Effector CD8-positive, alpha-beta T cell (primary cell): ENCODE results near the gene ZNF182.
"Not testable (repeated sequence)": the region's sequence is repeated elsewhere in the genome, so short reads cannot be mapped to it uniquely, and the experiment has no call there.

Source experiments
- DNase-seq: peaks from one replicate; lab custom pipeline; 2025; lab: John Stamatoyannopoulos, UW
- total RNA-seq, 4 experiments: gene quantifications; one replicate each; lab custom pipeline; 2026; lab: John Stamatoyannopoulos, UW

ZNF182 gene
- 23.3 to 39.5 (median 28.6) reads per million in 4 experiments for total RNA-seq

DNA sequence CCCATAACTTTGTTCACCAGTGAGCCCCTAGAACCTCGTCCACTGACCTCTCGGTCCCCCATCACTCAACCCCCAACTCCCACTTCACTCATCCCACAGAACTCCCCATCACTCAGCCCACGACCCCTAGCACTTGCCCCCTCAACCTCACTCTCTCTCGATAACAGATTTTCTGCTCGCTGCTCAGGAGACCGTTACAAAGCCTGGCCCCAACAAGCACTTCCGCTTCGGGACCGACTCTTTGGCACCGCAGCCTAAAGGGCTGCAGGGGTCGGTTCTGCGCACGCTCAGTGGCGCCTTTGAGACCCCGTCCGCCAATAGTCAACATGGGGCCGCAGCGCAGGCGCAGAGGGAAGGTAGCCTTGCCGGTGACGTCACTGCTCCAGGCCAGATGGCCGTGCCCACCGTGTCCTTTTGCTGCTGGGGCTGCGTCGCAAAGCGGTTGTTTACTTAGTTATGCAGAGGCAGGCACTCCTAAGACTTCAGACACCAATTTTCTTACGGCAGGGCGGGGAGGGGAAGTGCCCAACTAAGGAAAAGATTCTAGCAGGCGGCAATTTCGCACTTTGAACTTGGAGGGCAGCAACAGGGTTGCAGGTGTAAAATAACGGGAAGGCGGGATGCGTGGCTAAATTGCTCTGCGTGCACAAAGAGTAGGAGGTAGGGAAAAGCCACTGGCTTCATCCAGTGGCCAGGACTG is at the start of gene ZNF182:
TSS of gene ZNF182 (minus strand) at position 232 of the 700 bp plus-strand sequence. CDS start 1,380 bp downstream, outside the sequence.
- DNase-seq: peak; percentile 90

DNA sequence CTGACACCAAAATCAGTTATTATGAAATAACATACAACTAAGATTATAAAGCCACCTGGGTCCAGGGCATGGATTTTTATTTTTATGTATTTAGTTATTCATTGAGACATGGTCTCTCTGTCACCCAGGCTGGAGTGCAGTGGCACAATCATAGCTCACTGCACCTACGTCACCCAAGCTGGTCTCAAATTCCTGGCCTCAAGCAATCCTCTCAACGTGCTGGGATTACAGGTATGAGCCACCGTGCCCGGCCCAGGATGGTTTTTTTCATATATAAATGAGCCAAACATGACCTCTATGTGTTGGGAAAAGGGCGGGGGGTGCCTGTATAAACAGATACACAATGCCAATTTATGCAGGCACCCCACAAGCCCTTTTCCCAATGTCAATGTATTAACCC is 43.1 kb upstream of the ZNF182 start:
- no peak for DNase-seq

DNA sequence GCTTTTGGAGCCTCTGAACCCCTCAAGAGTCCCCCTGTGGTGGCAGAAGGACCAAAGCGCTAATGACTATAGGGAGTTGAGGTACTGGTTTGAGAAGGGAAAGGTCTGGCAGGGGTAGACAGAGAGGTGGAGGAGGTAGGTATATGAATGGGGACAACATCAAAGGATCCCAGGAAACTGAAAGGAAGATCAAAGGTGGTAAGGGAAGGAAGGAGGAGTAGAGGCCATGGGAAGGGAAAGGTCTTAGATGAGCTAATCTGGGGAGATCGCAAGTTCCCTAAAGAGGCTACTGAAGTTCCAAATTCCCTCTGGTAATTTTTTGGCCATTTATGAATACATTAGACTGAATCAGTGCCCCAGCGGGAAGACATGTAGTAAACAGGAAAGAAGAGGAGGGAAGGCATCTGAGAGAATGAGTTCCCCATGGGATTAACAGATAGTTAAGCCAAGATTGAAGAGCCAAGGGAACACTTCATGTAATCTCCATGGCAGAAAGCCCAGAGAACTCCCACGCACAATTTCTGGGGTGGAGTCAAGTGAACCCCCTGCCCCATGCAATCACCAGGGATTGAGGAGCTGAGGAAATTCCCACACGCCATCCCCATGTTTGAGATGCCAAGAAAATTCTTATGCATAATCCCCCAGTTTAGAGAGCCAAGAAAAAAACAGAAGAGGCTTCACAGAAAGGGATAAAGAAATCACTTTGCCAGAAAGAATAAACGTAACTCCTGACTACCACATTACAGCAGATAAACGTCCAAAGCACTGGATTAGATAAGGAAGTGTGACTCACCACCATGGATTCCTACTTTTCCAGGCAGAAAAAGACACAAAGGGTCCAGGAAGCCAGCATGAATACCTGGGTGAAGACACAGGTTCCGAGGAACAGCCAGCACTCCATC is 41.9 kb upstream of the ZNF182 start:
- DNase-seq: no peak

DNA sequence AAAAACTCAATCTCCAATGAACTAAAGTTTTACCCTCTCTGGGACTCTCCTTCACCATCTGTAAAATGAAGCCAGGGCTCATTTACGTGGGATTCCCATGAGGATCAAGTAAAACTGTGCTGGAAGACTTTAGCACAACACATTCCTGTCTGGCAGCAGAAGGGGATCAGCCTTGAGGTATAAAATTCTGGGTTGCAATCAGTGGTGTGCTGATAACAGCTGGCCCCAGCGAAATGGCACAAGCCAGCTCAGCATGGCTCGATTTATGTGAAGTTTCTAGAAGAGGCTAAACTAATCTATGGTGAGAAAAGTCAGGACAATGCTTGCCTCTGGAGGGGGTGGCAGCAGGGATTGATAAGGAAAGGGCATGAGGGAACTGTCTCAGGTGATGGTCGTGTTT is 39.3 kb upstream of the ZNF182 start:
- no peak for DNase-seq

DNA sequence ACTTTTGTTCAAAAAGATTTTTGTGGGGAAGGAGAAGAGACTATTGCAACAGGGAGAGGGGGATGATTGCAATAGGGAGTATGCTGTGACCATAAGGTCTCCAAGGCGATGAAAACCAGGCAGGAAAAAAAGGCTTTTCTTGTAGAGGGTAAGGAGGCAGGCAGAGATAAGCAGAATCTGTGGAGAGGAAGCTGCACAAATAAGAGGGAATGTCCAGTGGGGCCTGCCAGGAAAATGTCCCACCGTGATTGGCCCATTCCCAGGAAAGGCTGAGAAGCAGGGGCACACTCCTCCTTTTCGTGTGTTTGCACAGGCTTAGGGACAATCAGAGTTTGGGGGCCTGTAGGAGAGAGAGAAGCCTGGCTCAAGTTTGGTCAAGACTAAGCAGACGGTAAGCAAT is 32.1 kb upstream of the ZNF182 start:
- DNase-seq: no peak

DNA sequence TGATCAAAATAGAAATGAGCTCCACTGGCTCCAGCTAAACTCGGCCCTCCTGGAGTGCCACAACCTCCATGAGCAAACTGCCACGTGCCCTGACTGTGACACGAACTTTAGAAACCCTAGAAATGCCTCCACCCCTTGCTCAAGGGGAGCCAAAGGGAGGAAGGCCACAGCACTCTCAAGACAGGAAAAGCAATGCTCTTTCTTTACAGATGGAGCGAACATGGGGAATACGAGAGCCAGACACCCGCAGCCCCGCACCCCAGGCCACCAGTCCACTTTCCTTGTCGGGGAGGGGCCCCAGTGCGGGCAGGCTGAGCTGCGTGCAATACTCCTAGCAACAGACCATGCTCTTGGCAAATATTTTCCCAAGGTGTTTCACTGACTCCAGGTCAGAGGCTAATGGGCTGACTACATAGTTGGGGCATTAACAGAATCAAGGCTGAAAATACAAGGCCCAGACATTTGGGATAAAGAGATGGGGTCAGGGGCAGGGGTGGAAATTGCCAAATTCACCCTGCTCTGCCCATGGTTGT is 26.9 kb upstream of the ZNF182 start:
- DNase-seq: not testable (repeated sequence)

DNA sequence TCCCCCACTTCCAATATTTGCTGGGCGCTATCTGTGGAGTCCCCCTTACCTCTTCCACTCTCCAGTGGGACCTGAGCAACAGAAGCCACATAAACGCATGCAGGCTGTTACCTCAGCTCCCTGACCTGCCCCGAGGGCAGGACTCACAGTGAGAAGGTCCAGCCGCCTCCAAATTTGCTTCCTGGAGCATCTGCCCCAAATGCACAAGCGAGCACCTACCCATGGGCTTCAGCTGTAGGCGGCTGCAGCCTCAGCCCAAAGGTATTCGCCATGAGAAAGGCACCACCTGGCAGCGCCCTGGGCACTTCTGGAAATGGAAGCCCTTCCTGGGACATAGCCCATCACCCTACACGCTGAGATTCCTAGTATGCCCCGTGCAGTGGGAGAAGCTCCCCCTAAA is 26.4 kb upstream of the ZNF182 start:
- no peak for DNase-seq

DNA sequence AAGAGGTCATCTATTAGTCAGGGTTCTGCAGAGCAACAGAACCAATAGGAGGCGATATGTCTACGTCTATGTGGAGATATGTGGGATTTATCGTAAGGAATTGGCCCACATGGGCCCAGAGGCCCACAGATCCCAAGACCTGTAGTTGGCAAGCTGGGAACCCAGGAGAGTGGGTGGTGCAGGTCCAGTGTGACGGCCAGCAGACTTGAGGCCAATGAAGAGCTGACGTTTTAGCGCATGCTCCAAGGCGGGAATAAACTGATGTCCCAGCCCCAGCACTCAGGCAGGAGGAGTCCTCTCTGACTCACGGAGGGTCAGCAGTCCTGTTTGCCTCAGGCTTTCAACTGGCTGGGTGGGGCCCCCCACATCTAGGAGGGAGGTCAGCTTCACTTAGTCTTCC is 24.3 kb upstream of the ZNF182 start:
- no peak for DNase-seq

DNA sequence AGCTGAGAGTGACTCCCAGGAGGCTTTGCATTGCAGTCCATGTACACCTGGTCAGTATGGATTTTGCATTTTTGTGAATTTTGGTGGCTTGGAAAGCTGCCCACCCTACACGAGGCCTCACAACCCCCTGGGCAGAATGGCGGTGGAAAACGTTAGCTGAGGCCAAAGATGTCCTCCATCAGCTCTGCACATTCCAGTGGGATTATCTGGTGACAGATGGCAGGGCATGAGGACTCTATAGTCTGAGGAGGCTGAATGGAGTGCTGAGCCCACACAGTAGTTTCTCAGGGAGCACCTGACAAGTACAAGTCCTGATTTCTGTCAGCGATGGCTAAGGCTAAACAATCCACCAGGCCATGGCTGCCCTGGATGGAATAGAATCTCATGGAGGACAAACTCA is 23.8 kb upstream of the ZNF182 start:
- DNase-seq: not testable (repeated sequence)

DNA sequence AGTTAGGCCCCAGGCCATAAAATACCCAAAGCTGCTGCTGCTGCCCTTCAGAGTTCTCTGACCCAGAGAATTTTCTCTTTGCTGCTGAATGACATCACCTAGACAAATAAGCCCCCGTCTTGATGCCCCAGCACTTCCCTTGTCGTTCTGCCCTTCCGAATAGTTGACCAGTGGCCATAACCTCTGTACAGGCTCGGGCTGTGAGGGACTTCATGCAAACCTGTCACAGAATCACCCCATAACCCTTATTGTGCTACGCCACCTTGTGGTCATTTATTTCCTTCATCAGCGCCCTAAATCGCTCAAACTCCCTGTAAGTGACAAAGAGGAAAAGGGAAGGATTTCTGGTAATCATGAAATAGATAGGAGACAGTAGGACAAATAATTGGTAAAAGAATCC is 21.8 kb upstream of the ZNF182 start:
- DNase-seq: peak; percentile 1

DNA sequence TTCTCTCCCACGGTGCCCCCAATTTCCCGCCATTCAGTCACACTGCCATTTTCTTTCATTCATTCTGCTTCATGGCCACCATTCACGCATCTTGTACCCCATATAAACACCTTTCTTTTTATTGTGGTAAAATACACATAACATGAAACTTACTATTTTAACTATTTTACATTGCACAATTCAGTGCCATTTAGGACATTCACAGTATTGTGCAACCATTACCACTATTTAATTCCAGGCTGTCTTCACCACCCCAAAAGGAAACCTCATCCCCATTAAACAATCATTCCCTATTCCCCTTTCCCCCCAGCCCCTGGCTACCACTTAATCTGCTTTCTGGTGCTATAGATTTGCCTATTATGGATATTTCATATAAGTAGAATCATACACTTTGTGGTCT is 18.9 kb upstream of the ZNF182 start:
- DNase-seq: no peak

DNA sequence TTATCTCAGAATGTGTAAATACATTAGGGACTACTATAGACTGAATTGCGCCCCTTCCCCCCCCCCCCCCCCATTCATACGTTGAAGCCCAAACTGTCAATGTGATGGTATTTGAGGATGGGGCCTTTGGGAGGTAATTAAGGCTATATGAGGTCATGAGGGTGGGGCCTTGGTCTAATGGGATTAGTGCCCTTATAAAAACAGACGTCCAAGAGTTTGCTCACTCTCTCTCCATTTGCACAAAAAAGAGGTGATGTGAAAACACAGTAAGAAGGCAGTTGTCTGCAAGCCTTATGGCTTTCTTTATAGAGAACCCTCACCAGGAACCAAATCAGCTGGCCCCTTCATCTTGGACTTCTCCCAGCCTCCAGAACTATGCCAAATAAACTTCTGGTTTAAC is 18.3 kb upstream of the ZNF182 start:
- DNase-seq: no peak

DNA sequence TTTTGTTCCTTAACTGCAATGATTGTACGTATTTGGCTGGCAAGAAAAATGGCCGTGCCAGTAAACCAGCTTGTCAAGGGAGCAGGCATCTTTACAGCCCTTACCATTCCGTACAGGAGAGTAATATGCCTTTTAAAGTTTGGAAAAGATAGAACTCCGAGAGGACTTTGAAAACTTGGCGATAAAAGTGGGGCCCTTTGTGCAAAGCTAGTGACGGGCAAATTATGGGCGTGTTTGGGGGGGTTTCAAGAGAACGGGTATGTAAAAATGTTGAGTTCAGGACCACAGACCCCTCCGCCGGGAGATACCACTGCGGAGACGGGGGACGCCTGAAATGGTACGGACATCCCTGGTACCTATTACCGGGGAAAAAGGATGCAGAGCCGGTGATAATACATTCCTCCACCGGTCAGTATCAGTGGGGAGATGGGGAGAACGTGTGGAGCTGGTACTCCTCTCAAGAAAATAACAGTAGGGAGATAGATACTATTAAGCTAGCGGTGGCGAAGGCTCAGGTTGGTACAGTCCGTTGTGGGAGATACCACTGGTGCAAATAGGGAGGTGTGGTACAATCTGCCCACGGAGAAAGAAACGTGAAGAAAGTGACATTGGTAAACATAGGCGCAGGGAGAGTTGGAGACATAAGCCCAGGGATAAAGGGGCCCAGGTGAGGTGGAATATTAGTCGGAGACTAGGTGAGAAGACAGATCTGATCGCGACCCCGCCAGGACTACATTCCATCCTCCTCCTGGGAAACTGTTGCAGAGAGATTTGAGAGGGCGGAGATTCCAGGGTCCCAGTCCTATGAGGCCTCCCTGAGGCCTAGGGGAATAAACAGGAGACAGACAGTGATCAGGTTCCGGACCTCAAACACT is 17.5 kb upstream of the ZNF182 start:
- peak; percentile 62 for DNase-seq

DNA sequence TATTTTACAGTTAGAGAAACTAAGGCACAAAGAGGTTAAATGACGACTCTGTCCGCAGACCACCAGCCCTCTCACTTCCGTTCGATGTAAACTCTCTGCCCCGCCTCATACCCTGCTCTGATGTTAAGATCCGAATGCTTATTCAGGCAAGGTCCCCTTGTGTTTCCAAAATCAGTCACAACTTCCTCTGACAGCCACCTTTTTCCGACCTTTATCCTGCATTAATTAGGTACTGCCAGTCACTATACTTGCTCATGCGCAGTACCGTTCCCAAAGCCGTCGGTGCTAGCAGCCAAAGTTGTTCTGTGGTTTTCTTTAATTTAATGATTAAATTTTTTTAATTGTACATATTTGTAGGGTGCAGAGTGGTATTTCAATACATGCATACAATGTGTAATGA is 16.7 kb upstream of the ZNF182 start:
- not testable (repeated sequence) for DNase-seq

DNA sequence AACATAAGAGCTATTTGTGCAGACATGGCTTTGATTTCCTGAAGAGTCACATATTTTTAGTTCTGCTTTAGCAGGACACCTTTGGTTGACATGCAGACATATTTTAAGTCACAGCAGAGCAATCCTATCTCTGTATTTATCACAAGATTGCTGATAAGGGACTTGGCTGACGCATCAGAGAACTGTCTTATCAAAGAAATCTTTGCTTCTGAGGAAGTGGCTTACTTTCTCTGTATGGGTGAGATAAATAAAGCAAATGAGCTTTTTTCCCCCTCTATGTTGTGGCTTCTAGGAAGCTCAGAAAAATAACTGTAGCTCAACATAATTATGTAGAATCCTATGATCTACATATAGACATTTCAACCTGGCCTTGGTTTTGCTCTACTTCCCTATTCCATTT is 16.1 kb upstream of the ZNF182 start:
- not testable (repeated sequence) for DNase-seq

DNA sequence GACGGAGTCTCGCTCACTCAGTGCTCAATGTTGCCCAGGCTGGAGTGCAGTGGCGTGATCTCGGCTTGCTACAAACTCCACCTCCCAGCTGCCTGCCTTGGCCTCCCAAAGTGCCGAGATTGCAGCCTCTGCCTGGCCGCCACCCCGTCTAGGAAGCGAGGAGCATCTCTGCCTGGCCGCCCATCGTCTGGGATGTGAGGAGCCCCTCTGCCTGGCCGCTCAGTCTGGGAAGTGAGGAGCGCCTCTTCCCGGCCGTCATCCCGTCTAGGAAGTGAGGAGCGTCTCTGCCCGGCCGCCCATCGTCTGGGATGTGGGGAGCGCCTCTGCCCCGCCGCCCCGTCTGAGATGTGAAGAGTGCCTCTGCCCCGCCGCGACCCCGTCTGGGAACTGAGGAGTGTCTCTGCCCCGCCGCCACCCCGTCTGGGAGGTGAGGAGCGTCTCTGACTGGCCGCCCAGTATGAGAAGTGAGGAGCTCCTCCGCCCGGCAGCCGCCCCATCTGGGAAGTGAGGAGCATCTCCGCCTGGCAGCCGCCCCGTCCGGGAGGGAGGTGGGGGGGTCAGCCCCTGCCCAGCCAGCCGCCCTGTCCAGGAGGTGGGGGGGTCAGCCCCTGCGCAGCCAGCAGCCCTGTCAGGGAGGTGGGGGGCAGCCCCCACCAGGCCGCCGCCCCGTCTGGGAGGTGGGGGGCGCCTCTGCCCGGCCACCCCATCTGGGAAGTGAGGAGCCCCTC is 13.0 kb upstream of the ZNF182 start:
- DNase-seq: not testable (repeated sequence)

DNA sequence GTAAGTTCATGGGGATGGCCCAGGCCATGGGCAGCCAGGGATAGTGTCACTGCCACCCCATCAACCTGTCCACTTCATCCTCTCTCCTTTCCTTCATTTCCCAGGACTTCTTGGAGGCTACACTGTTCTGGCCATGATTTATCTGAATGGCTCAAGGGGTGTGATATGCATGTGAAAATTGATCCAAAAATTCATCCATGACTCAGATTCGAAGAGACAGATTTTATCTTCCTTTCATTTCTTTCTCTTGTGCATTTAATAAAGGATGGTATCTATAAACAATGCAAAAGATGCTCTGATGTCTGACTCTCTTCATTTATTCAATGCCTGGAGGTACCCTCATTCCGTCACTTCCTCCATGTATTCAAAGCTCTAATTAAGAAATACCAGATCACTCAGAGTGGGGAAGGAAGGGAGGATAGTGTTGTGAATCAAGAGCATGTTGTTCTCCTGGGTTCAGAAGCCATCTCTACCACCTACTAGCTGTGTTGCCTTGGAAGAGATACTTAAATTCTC is 5.7 kb upstream of the ZNF182 start:
- not testable (repeated sequence) for DNase-seq

DNA sequence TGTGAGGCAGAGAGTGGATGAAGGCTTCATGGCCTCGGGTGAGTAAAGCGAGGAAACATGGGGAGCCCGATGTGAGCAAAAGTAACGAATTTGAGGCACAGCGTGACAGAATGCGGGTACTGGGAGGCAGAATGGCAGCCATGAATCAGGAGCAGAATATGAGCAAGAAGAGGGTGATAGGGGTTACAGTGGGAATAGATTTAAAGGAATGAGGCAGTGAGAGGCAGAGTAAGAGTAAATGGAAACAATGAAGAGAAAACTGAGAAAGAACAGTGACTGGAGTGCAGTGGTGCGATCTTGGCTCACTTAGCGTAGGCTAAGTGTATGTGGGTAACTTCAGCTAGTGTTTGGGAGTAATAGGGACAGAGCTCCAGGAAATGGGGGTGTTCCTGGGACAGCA is 2.9 kb upstream of the ZNF182 start, which contains the start of gene SPACA5:
TSS of gene SPACA5 (plus strand) at position 301 of the 400 bp plus-strand sequence. CDS start 815 bp downstream, outside the sequence.
- not testable (repeated sequence) for DNase-seq

DNA sequence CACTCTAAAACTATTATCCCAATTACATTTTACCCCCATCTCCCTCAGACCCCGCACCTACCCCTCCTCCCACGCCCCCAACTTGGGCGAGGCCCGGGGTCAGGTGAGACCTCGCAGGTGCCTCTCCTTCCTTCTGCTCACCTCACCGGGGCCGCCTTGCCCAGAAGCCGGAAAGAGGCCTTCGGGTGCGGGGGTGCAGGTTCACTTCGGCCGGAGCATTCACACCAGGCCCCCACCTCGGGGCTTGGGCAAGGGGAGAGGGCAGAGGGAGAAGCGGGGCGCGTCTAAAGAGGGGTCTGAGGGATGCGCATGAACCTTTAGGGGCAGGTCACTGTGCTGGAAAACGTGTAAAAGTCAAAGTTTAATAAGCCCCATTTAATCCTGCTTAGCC is 427 bp downstream of the ZNF182 start:
- DNase-seq: no peak

DNA sequence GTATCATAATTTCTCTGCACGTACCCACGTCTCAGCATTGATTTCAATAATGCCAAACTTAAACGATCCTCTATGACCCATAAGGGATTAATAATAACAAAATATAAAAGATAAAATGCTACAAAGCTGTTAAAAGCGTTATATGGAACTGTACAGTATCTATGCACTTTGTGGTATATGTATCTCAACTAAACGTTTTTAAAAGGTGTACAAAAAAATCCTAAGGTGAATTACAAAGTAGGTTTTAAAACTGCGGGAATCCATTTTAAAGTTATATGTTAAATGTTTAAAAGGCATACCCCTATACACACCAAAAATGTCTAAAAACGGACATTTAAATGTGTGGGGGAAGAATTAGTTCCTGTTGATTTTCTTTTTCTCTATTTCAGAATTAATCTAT is 860 bp downstream of the ZNF182 start:
- DNase-seq: no peak

DNA sequence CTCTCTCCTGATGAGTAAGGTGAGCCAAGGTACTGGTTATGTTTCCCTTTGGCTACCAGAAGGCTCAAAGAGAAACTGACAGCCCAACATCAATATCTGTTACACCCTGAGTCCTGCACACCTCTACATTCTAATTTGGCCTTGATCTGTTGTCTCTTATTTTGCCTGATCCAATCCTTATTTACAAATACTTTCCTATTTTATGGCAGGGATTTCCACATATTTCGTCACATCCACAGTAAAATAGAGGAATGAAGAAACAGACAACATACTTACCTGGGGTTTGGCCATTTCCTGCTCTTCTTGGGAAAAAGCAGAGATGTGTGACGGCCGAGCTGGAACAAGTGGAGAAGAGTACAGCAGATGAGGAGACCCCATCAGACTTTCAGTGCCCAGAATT is 1.5 kb downstream of the ZNF182 start:
- no peak for DNase-seq
